Adrenal gland (tissue), 5 donors: ENCODE measurements around the gene HES6.

ENCODE experiments used
- CTCF ChIP-seq, 6 experiments: fragments of 450-650 bp in 4 of 6; fragments of 200-600 bp in 2 of 6; sonication (generic) in 1 of 6; IDR thresholded peaks; 1 replicate in 5 of 6; 2 replicates in 1 of 6; pipeline versions ENCODE4 v1.5.1 to v1.8.0; 2016 to 2021; ENCODE audit warnings: antibody characterized with exemption in 6 of 6, mild to moderate bottlenecking in 2 of 6, moderate library complexity in 1 of 6
- POLR2A ChIP-seq, 2 donors: fragments of 450-650 bp; IDR thresholded peaks; one replicate each; pipeline ENCODE4 v1.6.1; 2017; ENCODE audit warnings: antibody characterized with exemption in 2 of 2, mild to moderate bottlenecking in 2 of 2, moderate library complexity in 1 of 2
- donor health status: DM: no; HTN: no; CAD: no.

GRCh38 chr2:238239543-238239862, 335 bp downstream of the HES6 start:
- no peak for TF ChIP-seq POLR2A (IDR thresholded peaks at IDR 0.05)
- peak in 2 of 6 experiments; percentile 4 to 34 for TF ChIP-seq CTCF (IDR thresholded peaks at IDR 0.05)
